Neural progenitor cell (in vitro differentiated cells): Measurements from ENCODE around the gene EYS. TPM values are rescaled to one million over a fixed set of nuclear protein-coding genes. Genes with fewer than 3 reads are reported as not detected.
A peak's percentile ranks its signal among the peaks of the same experiment; 100 is the strongest.
"Not testable (repeated sequence)": the region's sequence is repeated elsewhere in the genome, so short reads cannot be mapped to it uniquely, and the experiment has no call there.

ENCODE experiments used
- DNase-seq: peaks from one replicate; pipeline ENCODE4 v3.0.0-alpha.2; 2016; ENCODE audit warnings: low spot score
- H2AFZ ChIP-seq: fragments of 200-600 bp; sonication (generic); replicated peaks from 2 replicates; pipeline ENCODE4 v1.6.1; 2016; ENCODE audit warnings: antibody characterized with exemption
- H3F3A ChIP-seq: fragments of 200-600 bp; sonication (generic); 2 replicates; pipeline ENCODE4 v1.6.1; 2016; ENCODE audit warnings: antibody characterized with exemption, low read depth
- H3K27ac ChIP-seq: fragments of 200-600 bp; sonication (generic); 2 replicates; pipeline ENCODE4 v1.5.1; 2016; ENCODE audit warnings: mild to moderate bottlenecking
- H3K27me3 ChIP-seq: fragments of 200-600 bp; sonication (generic); 2 replicates; pipeline ENCODE4 v1.6.1; 2016; ENCODE audit warnings: mild to moderate bottlenecking, moderate library complexity
- H3K36me3 ChIP-seq: fragments of 200-600 bp; sonication (generic); 2 replicates; pipeline ENCODE4 v1.5.1; 2016
- H3K4me1 ChIP-seq: fragments of 200-600 bp; sonication (generic); 2 replicates; pipeline ENCODE4 v1.6.1; 2016; ENCODE audit warnings: mixed run types
- H3K4me2 ChIP-seq: fragments of 200-600 bp; sonication (generic); 2 replicates; pipeline ENCODE4 v1.6.1; 2016
- H3K4me3 ChIP-seq: fragments of 200-600 bp; sonication (generic); 2 replicates; pipeline ENCODE4 v1.5.1; 2016
- H3K79me2 ChIP-seq: fragments of 200-600 bp; sonication (generic); 2 replicates; pipeline ENCODE4 v1.6.1; 2016; ENCODE audit warnings: low read depth
- H3K9ac ChIP-seq: fragments of 200-600 bp; sonication (generic); 2 replicates; pipeline ENCODE4 v1.6.1; 2016
- H3K9me3 ChIP-seq: fragments of 200-600 bp; sonication (generic); 2 replicates; pipeline ENCODE4 v1.5.1; 2016; ENCODE audit warnings: low read depth
- H4K20me1 ChIP-seq: fragments of 200-600 bp; sonication (generic); 2 replicates; pipeline ENCODE4 v1.6.1; 2016; ENCODE audit warnings: low read depth
- H3K27ac Mint-ChIP-seq: 3 replicates; pipeline ENCODE4 v1.8.0; 2021; ENCODE audit warnings: mixed read lengths
- H3K27me3 Mint-ChIP-seq: 2 replicates; pipeline ENCODE4 v1.8.0; 2022; ENCODE audit warnings: low read depth, mild to moderate bottlenecking, inconsistent platforms, moderate library complexity, mixed read lengths; ENCODE audit not compliant: insufficient read depth
- H3K36me3 Mint-ChIP-seq: 3 replicates; pipeline ENCODE4 v1.8.0; 2021; ENCODE audit warnings: mixed read lengths
- H3K4me1 Mint-ChIP-seq: 3 replicates; pipeline ENCODE4 v1.8.0; 2021; ENCODE audit warnings: mixed read lengths
- H3K4me3 Mint-ChIP-seq: 3 replicates; pipeline ENCODE4 v1.8.0; 2021; ENCODE audit warnings: mild to moderate bottlenecking, moderate library complexity, mixed read lengths
- H3K9me3 Mint-ChIP-seq: 3 replicates; pipeline ENCODE4 v1.8.0; 2020; ENCODE audit warnings: mixed read lengths
- EZH2 ChIP-seq: fragments of 200-600 bp; sonication (generic); IDR thresholded peaks from 2 replicates; pipeline ENCODE4 v1.6.1; 2017; ENCODE audit warnings: antibody characterized with exemption, mild to moderate bottlenecking, moderate library complexity
- EZH2phosphoT487 ChIP-seq: fragments of 200-600 bp; sonication (generic); IDR thresholded peaks from 2 replicates; pipeline ENCODE4 v1.6.1; 2017; ENCODE audit warnings: antibody characterized with exemption
- total RNA-seq: library from RNA; depleted of rRNA; stranded (reverse); fragments of >200 nt; gene quantifications from 2 replicates; pipeline ENCODE4 v1.2.3, GENCODE V29; 2015; ENCODE audit warnings: low replicate concordance
- TF ChIP-seq, protein P1 (sequence below): fragments of 200-600 bp; sonication (generic); IDR thresholded peaks from 2 replicates; pipeline ENCODE4 v1.5.1; 2017; ENCODE audit warnings: antibody characterized with exemption, mild to moderate bottlenecking

The EYS gene
- total RNA-seq, 1 donor from 2014 or later: not detected

DNA sequence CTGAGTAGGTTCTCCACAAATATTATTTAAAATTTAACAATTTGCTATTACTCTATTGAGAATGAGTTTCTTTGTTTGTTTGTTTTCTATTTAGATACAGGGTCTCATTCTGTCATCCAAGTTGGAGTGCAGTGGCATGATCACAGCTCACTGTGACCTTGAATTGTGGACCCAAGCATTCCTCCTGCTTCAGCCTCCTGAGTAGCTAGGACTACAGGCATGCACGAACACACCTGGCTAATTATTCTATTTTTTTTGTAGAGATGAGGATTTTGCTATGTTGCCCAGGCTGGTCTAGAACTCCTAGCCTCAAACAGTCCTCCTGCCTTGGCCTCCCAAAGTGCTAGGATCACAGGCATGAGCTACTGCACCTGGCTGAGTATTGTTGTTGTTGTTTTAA is 1949.2 kb downstream of the EYS start:
- Mint-ChIP-seq H3K27ac (no peak overlapping the region), H3K36me3 (peaks cover 4% of the 10 kb centered on the region), H3K4me1 (no peaks in the 10 kb centered on the region), H3K27me3 (no peaks in the 10 kb centered on the region), H3K4me3 (no peak overlapping the region), H3K9me3 (peaks cover 26% of the 10 kb centered on the region)
- H3K4me2 ChIP-seq: no peak overlapping the region
- no peaks in the 10 kb centered on the region for H3F3A ChIP-seq
- no peaks in the 10 kb centered on the region for H3K4me1 ChIP-seq
- TF ChIP-seq EZH2: no peak
- TF ChIP-seq, protein P1, sequence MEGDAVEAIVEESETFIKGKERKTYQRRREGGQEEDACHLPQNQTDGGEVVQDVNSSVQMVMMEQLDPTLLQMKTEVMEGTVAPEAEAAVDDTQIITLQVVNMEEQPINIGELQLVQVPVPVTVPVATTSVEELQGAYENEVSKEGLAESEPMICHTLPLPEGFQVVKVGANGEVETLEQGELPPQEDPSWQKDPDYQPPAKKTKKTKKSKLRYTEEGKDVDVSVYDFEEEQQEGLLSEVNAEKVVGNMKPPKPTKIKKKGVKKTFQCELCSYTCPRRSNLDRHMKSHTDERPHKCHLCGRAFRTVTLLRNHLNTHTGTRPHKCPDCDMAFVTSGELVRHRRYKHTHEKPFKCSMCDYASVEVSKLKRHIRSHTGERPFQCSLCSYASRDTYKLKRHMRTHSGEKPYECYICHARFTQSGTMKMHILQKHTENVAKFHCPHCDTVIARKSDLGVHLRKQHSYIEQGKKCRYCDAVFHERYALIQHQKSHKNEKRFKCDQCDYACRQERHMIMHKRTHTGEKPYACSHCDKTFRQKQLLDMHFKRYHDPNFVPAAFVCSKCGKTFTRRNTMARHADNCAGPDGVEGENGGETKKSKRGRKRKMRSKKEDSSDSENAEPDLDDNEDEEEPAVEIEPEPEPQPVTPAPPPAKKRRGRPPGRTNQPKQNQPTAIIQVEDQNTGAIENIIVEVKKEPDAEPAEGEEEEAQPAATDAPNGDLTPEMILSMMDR: no peak
- no peak for TF ChIP-seq EZH2phosphoT487
- no peaks in the 10 kb centered on the region for H3K27me3 ChIP-seq
- H3K27ac ChIP-seq: no peak overlapping the region
- H3K9ac ChIP-seq: no peak overlapping the region
- H3K79me2 ChIP-seq: no peaks in the 10 kb centered on the region
- DNase-seq: no peak
- H2AFZ ChIP-seq: no peak overlapping the region
- H3K4me3 ChIP-seq: no peak overlapping the region
- no peaks in the 10 kb centered on the region for H4K20me1 ChIP-seq
- no peaks in the 10 kb centered on the region for H3K9me3 ChIP-seq
- no peaks in the 10 kb centered on the region for H3K36me3 ChIP-seq

DNA sequence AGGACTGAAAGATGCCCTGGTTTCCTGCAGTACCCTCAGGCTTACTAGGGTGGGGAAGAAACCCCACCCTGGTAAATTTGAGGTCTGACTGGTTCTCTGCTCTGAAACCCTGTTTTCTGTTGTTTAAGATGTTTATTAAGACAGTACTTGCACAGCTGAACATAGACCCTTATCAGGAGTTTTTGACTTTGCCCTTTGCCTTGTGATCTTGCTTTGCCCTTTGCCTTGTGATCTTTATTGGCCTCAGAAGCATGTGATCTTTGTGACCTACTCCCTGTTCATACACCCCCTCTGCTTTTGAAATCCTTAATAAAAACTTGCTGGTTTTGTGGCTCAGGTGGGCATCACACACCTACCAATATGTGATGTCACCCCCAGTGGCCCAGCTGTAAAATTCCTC is 1949.8 kb downstream of the EYS start:
- not testable (repeated sequence) for H3K79me2 ChIP-seq, H3K27me3 ChIP-seq, H4K20me1 ChIP-seq, H3K4me3 ChIP-seq, H3K36me3 Mint-ChIP-seq, H3K4me1 Mint-ChIP-seq, H3K4me2 ChIP-seq, H3F3A ChIP-seq, H3K4me3 Mint-ChIP-seq, H3K9me3 ChIP-seq, DNase-seq, H3K9ac ChIP-seq, H3K36me3 ChIP-seq, H3K27ac ChIP-seq, H3K4me1 ChIP-seq, H2AFZ ChIP-seq, H3K27me3 Mint-ChIP-seq, H3K27ac Mint-ChIP-seq
- H3K9me3 Mint-ChIP-seq: peaks cover 26% of the 10 kb centered on the region

- Mint-ChIP-seq H3K36me3 (no peaks in the 10 kb centered on the region), H3K27me3 (peaks cover 3% of the 10 kb centered on the region), H3K9me3 (peaks cover 9% of the 10 kb centered on the region), H3K4me3 (no peak overlapping the region), H3K4me1 (no peaks in the 10 kb centered on the region), H3K27ac (no peak overlapping the region)
- Histone ChIP-seq H3K27me3 (no peaks in the 10 kb centered on the region), H3F3A (no peaks in the 10 kb centered on the region), H3K9me3 (no peaks in the 10 kb centered on the region), H3K27ac (no peak overlapping the region), H3K4me2 (no peak overlapping the region), H3K9ac (no peak overlapping the region), H3K4me1 (no peaks in the 10 kb centered on the region), H2AFZ (peak overlapping the region; percentile 64), H3K79me2 (no peaks in the 10 kb centered on the region), H3K4me3 (no peak overlapping the region), H4K20me1 (no peaks in the 10 kb centered on the region), H3K36me3 (no peaks in the 10 kb centered on the region)
- DNase-seq: no peak
- TF ChIP-seq, protein P1: no peak
- TF ChIP-seq EZH2phosphoT487 (no peak), EZH2 (no peak)
Observed at GRCh38 chr6:63750400-63750799, 1956.6 kb downstream of the EYS start.

GRCh38 chr6:63745784-63746183 is 1961.2 kb downstream of the EYS start:
- Histone ChIP-seq H4K20me1 (no peaks in the 10 kb centered on the region), H3K9ac (no peak overlapping the region)

More at GRCh38 chr6:63745784-63746183, 1961.2 kb downstream of the EYS start:
- peaks cover 3% of the 10 kb centered on the region for H3K27me3 Mint-ChIP-seq
- DNase-seq: no peak
- no peaks in the 10 kb centered on the region for H3K79me2 ChIP-seq
- no peak overlapping the region for H3K4me2 ChIP-seq
- no peaks in the 10 kb centered on the region for H3K36me3 Mint-ChIP-seq
- H3K9me3 ChIP-seq: no peaks in the 10 kb centered on the region
- no peak overlapping the region for H3K27ac Mint-ChIP-seq
- no peak overlapping the region for H3K4me3 ChIP-seq
- no peak overlapping the region for H3K27ac ChIP-seq
- no peaks in the 10 kb centered on the region for H3K4me1 Mint-ChIP-seq
- H3K9me3 Mint-ChIP-seq: peaks cover 3% of the 10 kb centered on the region
- H3K4me3 Mint-ChIP-seq: no peak overlapping the region
- H3K4me1 ChIP-seq: no peaks in the 10 kb centered on the region
- no peaks in the 10 kb centered on the region for H3K36me3 ChIP-seq
- H2AFZ ChIP-seq: no peak overlapping the region
- TF ChIP-seq EZH2phosphoT487 (no peak), EZH2 (no peak)
- TF ChIP-seq, protein P1: no peak
- H3K27me3 ChIP-seq: no peaks in the 10 kb centered on the region
- H3F3A ChIP-seq: no peaks in the 10 kb centered on the region
